GM10266 (cell line): Measurements from ENCODE around the gene SH3BP4.

ENCODE experiments used
- DNase-seq: peaks from one replicate; pipeline ENCODE4 v3.0.0; 2012; ENCODE audit errors: extremely low spot score
- CTCF ChIP-seq: IDR thresholded peaks from 2 replicates; pipeline ENCODE4 v1.5.1; 2012; ENCODE audit warnings: mild to moderate bottlenecking, low read depth; ENCODE audit not compliant: control insufficient read depth, insufficient read depth; ENCODE audit errors: missing control alignments

The SH3BP4 gene

GRCh38 chr2:234930397-234930796 lies 21.4 kb upstream of the SH3BP4 start:
- no peak for DNase-seq
- TF ChIP-seq CTCF: no peak

- no peak for DNase-seq
- TF ChIP-seq CTCF: no peak
These were observed 20.4 kb upstream of the SH3BP4 start for GRCh38 chr2:234931371-234931770.

GRCh38 chr2:234932591-234933168 lies 19.1 kb upstream of the SH3BP4 start:
- DNase-seq: no peak
- no peak for TF ChIP-seq CTCF

GRCh38 chr2:234935311-234935710 lies 16.5 kb upstream of the SH3BP4 start:
- TF ChIP-seq CTCF: no peak
- no peak for DNase-seq

- no peak for DNase-seq
- no peak for TF ChIP-seq CTCF
These were observed 12.2 kb upstream of the SH3BP4 start for GRCh38 chr2:234939576-234939975.

GRCh38 chr2:234939996-234940395 lies 11.8 kb upstream of the SH3BP4 start:
- DNase-seq: no peak
- TF ChIP-seq CTCF: no peak

GRCh38 chr2:234940527-234940926 lies 11.3 kb upstream of the SH3BP4 start:
- no peak for TF ChIP-seq CTCF
- DNase-seq: no peak
